ENCODE measurements around the gene FBXL7.

Gene FBXL7

GRCh38 chr5:15566789-15567188 is 66.8 kb downstream of the FBXL7 start:
- DNase-seq (ENCODE audit: extremely low read depth, low read depth), result no peak
- TF ChIP-seq CTCF (IDR thresholded peaks at IDR 0.05; ENCODE audit: low read depth, low read length, missing control alignments), result no peak
- no peak overlapping the region for H3K4me3 ChIP-seq (replicated peaks; ENCODE audit: low read depth, low read length)

- no peak for DNase-seq (ENCODE audit: extremely low read depth, low read depth)
- no peak overlapping the region for H3K4me3 ChIP-seq (replicated peaks; ENCODE audit: low read depth, low read length)
- no peak for TF ChIP-seq CTCF (IDR thresholded peaks at IDR 0.05; ENCODE audit: low read depth, low read length, missing control alignments)
These were observed 70.5 kb downstream of the FBXL7 start for GRCh38 chr5:15570491-15570890.

GRCh38 chr5:15571081-15571480 is 71.1 kb downstream of the FBXL7 start:
- no peak for DNase-seq (ENCODE audit: extremely low read depth, low read depth)
- no peak overlapping the region for H3K4me3 ChIP-seq (replicated peaks; ENCODE audit: low read depth, low read length)
- TF ChIP-seq CTCF (IDR thresholded peaks at IDR 0.05; ENCODE audit: low read depth, low read length, missing control alignments), result no peak

GRCh38 chr5:15571618-15572017 is 71.6 kb downstream of the FBXL7 start:
- TF ChIP-seq CTCF (IDR thresholded peaks at IDR 0.05; ENCODE audit: low read depth, low read length, missing control alignments), result no peak

GRCh38 chr5:15573590-15573989 is 73.6 kb downstream of the FBXL7 start:
- no peak overlapping the region for H3K4me3 ChIP-seq (replicated peaks; ENCODE audit: low read depth, low read length)
- no peak for DNase-seq (ENCODE audit: extremely low read depth, low read depth)
- no peak for TF ChIP-seq CTCF (IDR thresholded peaks at IDR 0.05; ENCODE audit: low read depth, low read length, missing control alignments)

More at GRCh38 chr5:15571618-15572017, 71.6 kb downstream of the FBXL7 start:
- DNase-seq (ENCODE audit: extremely low read depth, low read depth), result no peak
- no peak overlapping the region for H3K4me3 ChIP-seq (replicated peaks; ENCODE audit: low read depth, low read length)

GRCh38 chr5:15574128-15574527 is 74.1 kb downstream of the FBXL7 start:
- no peak overlapping the region for H3K4me3 ChIP-seq (replicated peaks; ENCODE audit: low read depth, low read length)
- DNase-seq (ENCODE audit: extremely low read depth, low read depth), result no peak
- TF ChIP-seq CTCF (IDR thresholded peaks at IDR 0.05; ENCODE audit: low read depth, low read length, missing control alignments), result no peak

GRCh38 chr5:15574806-15575325 is 74.9 kb downstream of the FBXL7 start:
- no peak overlapping the region for H3K4me3 ChIP-seq (replicated peaks; ENCODE audit: low read depth, low read length)
- DNase-seq (ENCODE audit: extremely low read depth, low read depth), result no peak
- TF ChIP-seq CTCF (IDR thresholded peaks at IDR 0.05; ENCODE audit: low read depth, low read length, missing control alignments), result no peak
